Osteoblast (primary cell): ENCODE measurements around the gene PLK2. TPM values are rescaled to one million over a fixed set of nuclear protein-coding genes. Genes with fewer than 3 reads are reported as not detected.

ENCODE experiments used
- DNase-seq: peaks from one replicate; pipeline ENCODE4 v3.0.0; 2011; ENCODE audit warnings: low spot score, mixed read lengths; ENCODE audit not compliant: insufficient read length; ENCODE audit errors: missing footprints
- H2AFZ ChIP-seq: 2 replicates; pipeline ENCODE4 v1.6.0; 2011; ENCODE audit warnings: mild to moderate bottlenecking, low read length
- H3K27ac ChIP-seq: 2 replicates; pipeline ENCODE4 v1.5.1; 2011; ENCODE audit warnings: mild to moderate bottlenecking, low read depth, low read length, moderate library complexity
- H3K27me3 ChIP-seq: 2 replicates; pipeline ENCODE4 v1.6.0; 2012; ENCODE audit warnings: mild to moderate bottlenecking, control low read depth, inconsistent platforms, low read length, moderate library complexity; ENCODE audit not compliant: insufficient read depth
- H3K36me3 ChIP-seq: 2 replicates; pipeline ENCODE4 v1.5.1; 2011; ENCODE audit warnings: mild to moderate bottlenecking, low read length, control low read depth, moderate library complexity; ENCODE audit not compliant: insufficient read depth
- H3K4me1 ChIP-seq: 2 replicates; pipeline ENCODE4 v1.5.1; 2011; ENCODE audit warnings: mild to moderate bottlenecking, low read length, control low read depth, moderate library complexity; ENCODE audit not compliant: insufficient read depth
- H3K4me2 ChIP-seq: 2 replicates; pipeline ENCODE4 v1.6.0; 2011; ENCODE audit warnings: mild to moderate bottlenecking, low read length; ENCODE audit not compliant: insufficient read depth
- H3K4me3 ChIP-seq: fragments of 200-600 bp; sonication (generic); 3 replicates; pipeline ENCODE4 v1.5.1; 2012; ENCODE audit warnings: mild to moderate bottlenecking, low read length, inconsistent platforms; ENCODE audit not compliant: insufficient read depth
- H3K79me2 ChIP-seq: 2 replicates; pipeline ENCODE4 v1.6.0; 2012; ENCODE audit warnings: mild to moderate bottlenecking, low read length, control low read depth, inconsistent platforms; ENCODE audit not compliant: insufficient read depth
- H3K9me3 ChIP-seq: 2 replicates; pipeline ENCODE4 v1.5.1; 2011; ENCODE audit warnings: low read depth, low read length, control low read depth
- H4K20me1 ChIP-seq: 2 replicates; pipeline ENCODE4 v1.6.0; 2012; ENCODE audit warnings: mild to moderate bottlenecking, low read length, control low read depth; ENCODE audit not compliant: insufficient read depth
- total RNA-seq: library from RNA; depleted of rRNA; stranded (reverse); fragments of >200 nt; gene quantifications from 2 replicates; pipeline ENCODE4 v1.2.3, GENCODE V29; 2012
- TF ChIP-seq, protein P1 (sequence below): IDR thresholded peaks from 2 replicates; pipeline ENCODE4 v1.5.1; 2011; ENCODE audit warnings: mild to moderate bottlenecking, low read depth, low read length, moderate library complexity; ENCODE audit errors: extremely low read depth

Gene PLK2
- total RNA-seq, 1 donor: 220 TPM

- Histone ChIP-seq H3K4me2 (no peak overlapping the region), H3K36me3 (no peaks in the 10 kb centered on the region), H3K27me3 (peaks cover 41% of the 10 kb centered on the region), H3K9me3 (no peaks in the 10 kb centered on the region), H3K4me3 (no peak overlapping the region), H3K79me2 (no peaks in the 10 kb centered on the region), H4K20me1 (no peaks in the 10 kb centered on the region), H3K4me1 (no peaks in the 10 kb centered on the region), H2AFZ (no peak overlapping the region), H3K27ac (no peak overlapping the region)
- TF ChIP-seq, protein P1, sequence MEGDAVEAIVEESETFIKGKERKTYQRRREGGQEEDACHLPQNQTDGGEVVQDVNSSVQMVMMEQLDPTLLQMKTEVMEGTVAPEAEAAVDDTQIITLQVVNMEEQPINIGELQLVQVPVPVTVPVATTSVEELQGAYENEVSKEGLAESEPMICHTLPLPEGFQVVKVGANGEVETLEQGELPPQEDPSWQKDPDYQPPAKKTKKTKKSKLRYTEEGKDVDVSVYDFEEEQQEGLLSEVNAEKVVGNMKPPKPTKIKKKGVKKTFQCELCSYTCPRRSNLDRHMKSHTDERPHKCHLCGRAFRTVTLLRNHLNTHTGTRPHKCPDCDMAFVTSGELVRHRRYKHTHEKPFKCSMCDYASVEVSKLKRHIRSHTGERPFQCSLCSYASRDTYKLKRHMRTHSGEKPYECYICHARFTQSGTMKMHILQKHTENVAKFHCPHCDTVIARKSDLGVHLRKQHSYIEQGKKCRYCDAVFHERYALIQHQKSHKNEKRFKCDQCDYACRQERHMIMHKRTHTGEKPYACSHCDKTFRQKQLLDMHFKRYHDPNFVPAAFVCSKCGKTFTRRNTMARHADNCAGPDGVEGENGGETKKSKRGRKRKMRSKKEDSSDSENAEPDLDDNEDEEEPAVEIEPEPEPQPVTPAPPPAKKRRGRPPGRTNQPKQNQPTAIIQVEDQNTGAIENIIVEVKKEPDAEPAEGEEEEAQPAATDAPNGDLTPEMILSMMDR: no peak
- DNase-seq: no peak
These were observed 26.4 kb upstream of the PLK2 start for GRCh38 chr5:58486290-58486689.

DNA sequence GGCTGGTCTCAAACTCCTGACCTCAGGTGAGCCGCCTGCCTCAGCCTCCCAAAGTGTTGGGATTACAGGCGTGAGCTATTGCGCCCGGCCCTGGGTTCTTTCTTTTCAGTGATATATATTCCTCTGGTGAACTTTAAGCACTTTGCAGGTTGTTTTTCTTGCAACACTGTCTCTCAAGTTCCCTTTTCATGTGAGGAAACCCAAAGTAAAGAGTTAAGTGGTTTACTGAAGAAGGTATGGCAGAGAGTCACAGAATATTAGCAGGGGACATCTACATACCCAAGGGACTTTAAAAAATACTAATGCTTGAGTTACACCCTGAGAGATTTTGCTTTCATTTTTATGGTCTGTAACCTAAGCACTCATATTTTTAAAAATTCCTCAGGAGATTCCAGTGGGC is 24.6 kb upstream of the PLK2 start:
- H3K4me3 ChIP-seq: no peak overlapping the region
- H4K20me1 ChIP-seq: no peaks in the 10 kb centered on the region
- no peaks in the 10 kb centered on the region for H3K79me2 ChIP-seq
- TF ChIP-seq, protein P1: no peak
- no peak overlapping the region for H3K4me2 ChIP-seq
- DNase-seq: no peak
- no peaks in the 10 kb centered on the region for H3K9me3 ChIP-seq
- no peaks in the 10 kb centered on the region for H3K4me1 ChIP-seq
- H2AFZ ChIP-seq: no peak overlapping the region
- no peaks in the 10 kb centered on the region for H3K36me3 ChIP-seq
- no peak overlapping the region for H3K27ac ChIP-seq
- H3K27me3 ChIP-seq: peaks cover 32% of the 10 kb centered on the region

DNA sequence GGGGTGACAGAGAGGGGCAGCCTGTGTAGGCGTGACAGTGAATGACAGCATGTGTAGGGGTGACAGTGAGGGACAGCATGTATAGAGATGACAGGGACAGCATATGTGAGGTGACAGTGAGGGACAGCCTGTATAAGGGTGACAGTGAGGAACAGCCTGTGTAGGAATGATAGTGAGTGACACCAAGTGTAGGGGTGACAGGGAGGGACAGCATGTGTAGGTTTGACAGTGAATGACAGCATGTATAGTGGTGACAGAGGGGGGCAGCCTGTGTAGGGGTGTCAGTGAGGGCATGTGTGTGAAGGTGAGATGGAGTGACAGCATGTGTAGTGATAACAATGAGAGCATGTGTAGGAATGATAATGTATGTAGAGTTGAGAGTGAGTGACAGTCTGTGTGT is 22.6 kb upstream of the PLK2 start:
- Histone ChIP-seq H2AFZ (no peak overlapping the region), H3K27me3 (peaks cover 20% of the 10 kb centered on the region), H3K4me2 (no peak overlapping the region), H3K4me1 (no peaks in the 10 kb centered on the region), H3K79me2 (no peaks in the 10 kb centered on the region), H3K27ac (no peak overlapping the region), H3K36me3 (no peaks in the 10 kb centered on the region), H4K20me1 (no peaks in the 10 kb centered on the region), H3K4me3 (no peak overlapping the region), H3K9me3 (no peaks in the 10 kb centered on the region)
- TF ChIP-seq, protein P1: no peak
- DNase-seq: no peak

DNA sequence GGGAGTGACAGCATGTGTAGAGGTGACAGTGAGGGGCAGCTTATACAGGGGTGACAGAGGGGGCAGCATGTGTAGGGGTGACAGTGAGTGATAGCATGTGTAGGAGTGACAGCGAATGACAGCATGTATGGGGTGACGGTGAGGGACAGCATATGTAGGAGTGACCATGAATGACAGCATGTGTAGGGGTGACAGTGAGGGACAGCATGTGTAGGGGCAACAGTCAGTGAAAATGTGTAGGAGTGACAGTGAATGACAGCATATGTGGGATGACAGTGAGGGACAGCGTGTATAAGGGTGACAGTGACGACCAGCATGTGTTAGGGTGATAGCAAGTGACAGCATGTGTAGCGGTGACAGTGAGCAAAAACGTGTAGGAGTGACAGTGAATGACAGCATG is 21.9 kb upstream of the PLK2 start:
- no peaks in the 10 kb centered on the region for H3K36me3 ChIP-seq
- TF ChIP-seq, protein P1: no peak

More for the DNA sequence above, 21.9 kb upstream of the PLK2 start:
- Histone ChIP-seq H3K4me3 (no peak overlapping the region), H3K4me1 (no peaks in the 10 kb centered on the region), H3K79me2 (no peaks in the 10 kb centered on the region), H3K4me2 (no peak overlapping the region), H4K20me1 (no peaks in the 10 kb centered on the region), H3K27me3 (peaks cover 15% of the 10 kb centered on the region), H3K27ac (no peak overlapping the region), H2AFZ (no peak overlapping the region), H3K9me3 (no peaks in the 10 kb centered on the region)
- DNase-seq: no peak
